ENCODE results near the gene MFSD6.
"Not testable (repeated sequence)": the region's sequence is repeated elsewhere in the genome, so short reads cannot be mapped to it uniquely, and the experiment has no call there.

The MFSD6 gene

GRCh38 chr2:190466819-190467446 lies 58.8 kb downstream of the MFSD6 start:
- DNase-seq (ENCODE audit: low read depth in 3 of 3) = no peak

GRCh38 chr2:190467575-190468083 lies 59.5 kb downstream of the MFSD6 start:
- no peak for DNase-seq (ENCODE audit: low read depth in 3 of 3)

- DNase-seq (ENCODE audit: low read depth in 3 of 3) = not testable (repeated sequence)
Observed at GRCh38 chr2:190468354-190468753, 60.2 kb downstream of the MFSD6 start.

- no peak for DNase-seq (ENCODE audit: low read depth in 3 of 3)
Observed at GRCh38 chr2:190468814-190469569, 60.8 kb downstream of the MFSD6 start.

GRCh38 chr2:190469771-190470170 lies 61.6 kb downstream of the MFSD6 start:
- no peak for DNase-seq (ENCODE audit: low read depth in 3 of 3)

GRCh38 chr2:190470256-190470826 lies 62.2 kb downstream of the MFSD6 start:
- DNase-seq (ENCODE audit: low read depth in 3 of 3) = no peak

- no peak for DNase-seq (ENCODE audit: low read depth in 3 of 3)
Observed at GRCh38 chr2:190477661-190478454, 69.7 kb downstream of the MFSD6 start.

- no peak for DNase-seq (ENCODE audit: low read depth in 3 of 3)
Observed at GRCh38 chr2:190478572-190479195, 70.5 kb downstream of the MFSD6 start.

- DNase-seq (ENCODE audit: low read depth in 3 of 3) = no peak
Observed at GRCh38 chr2:190481339-190481738, 73.2 kb downstream of the MFSD6 start.

- DNase-seq (ENCODE audit: low read depth in 3 of 3) = no peak
Observed at GRCh38 chr2:190482451-190482850, 74.3 kb downstream of the MFSD6 start.

- no peak for DNase-seq (ENCODE audit: low read depth in 3 of 3)
Observed at GRCh38 chr2:190486037-190486623, 78.0 kb downstream of the MFSD6 start.

- no peak for DNase-seq (ENCODE audit: low read depth in 3 of 3)
Observed at GRCh38 chr2:190488516-190489233, 80.5 kb downstream of the MFSD6 start.

- DNase-seq (ENCODE audit: low read depth in 3 of 3) = no peak
Observed at GRCh38 chr2:190489475-190489874, 81.3 kb downstream of the MFSD6 start.

- DNase-seq (ENCODE audit: low read depth in 3 of 3) = no peak
Observed at GRCh38 chr2:190490502-190490901, 82.3 kb downstream of the MFSD6 start.

GRCh38 chr2:190493095-190493494 lies 84.9 kb downstream of the MFSD6 start:
- DNase-seq (ENCODE audit: low read depth in 3 of 3) = no peak

GRCh38 chr2:190494600-190495227 lies 86.6 kb downstream of the MFSD6 start:
- not testable (repeated sequence) for DNase-seq (ENCODE audit: low read depth in 3 of 3)

GRCh38 chr2:190497428-190497827 lies 89.3 kb downstream of the MFSD6 start:
- DNase-seq (ENCODE audit: low read depth in 3 of 3) = no peak

- DNase-seq (ENCODE audit: low read depth in 3 of 3) = no peak
Observed at GRCh38 chr2:190499273-190499672, 91.1 kb downstream of the MFSD6 start.

- no peak for DNase-seq (ENCODE audit: low read depth in 3 of 3)
Observed at GRCh38 chr2:190500054-190500502, 91.9 kb downstream of the MFSD6 start.

- no peak for DNase-seq (ENCODE audit: low read depth in 3 of 3)
Observed at GRCh38 chr2:190501231-190501630, 93.1 kb downstream of the MFSD6 start.
